Measurements from ENCODE around the gene SATB2.

DNA sequence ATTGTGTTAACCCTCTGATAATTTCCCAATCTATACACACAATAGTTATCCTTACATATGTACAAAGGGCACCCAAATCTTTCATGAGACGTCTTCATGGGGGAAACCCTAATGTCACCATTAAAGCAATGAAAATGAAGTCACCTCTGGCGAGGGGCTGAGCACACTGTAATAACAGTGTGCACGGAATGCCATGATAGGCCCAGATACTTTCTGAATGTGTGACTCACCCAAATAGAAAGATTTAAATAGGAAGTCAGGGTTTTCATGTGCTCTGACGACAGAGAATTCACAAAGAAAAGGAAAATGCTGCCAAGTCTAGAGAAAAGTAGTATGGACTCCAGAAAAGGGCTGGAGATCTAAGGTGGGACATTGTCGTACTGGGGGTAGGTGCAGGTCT, 128.3 kb downstream of the SATB2 start:
- TF ChIP-seq POLR2A (IDR thresholded peaks at IDR 0.05): no peak
- TF ChIP-seq, protein P1, sequence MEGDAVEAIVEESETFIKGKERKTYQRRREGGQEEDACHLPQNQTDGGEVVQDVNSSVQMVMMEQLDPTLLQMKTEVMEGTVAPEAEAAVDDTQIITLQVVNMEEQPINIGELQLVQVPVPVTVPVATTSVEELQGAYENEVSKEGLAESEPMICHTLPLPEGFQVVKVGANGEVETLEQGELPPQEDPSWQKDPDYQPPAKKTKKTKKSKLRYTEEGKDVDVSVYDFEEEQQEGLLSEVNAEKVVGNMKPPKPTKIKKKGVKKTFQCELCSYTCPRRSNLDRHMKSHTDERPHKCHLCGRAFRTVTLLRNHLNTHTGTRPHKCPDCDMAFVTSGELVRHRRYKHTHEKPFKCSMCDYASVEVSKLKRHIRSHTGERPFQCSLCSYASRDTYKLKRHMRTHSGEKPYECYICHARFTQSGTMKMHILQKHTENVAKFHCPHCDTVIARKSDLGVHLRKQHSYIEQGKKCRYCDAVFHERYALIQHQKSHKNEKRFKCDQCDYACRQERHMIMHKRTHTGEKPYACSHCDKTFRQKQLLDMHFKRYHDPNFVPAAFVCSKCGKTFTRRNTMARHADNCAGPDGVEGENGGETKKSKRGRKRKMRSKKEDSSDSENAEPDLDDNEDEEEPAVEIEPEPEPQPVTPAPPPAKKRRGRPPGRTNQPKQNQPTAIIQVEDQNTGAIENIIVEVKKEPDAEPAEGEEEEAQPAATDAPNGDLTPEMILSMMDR (IDR thresholded peaks at IDR 0.05 in 8 of 11, conservative IDR thresholded peaks at IDR 0.05 in 3 of 11): no peak
- TF ChIP-seq POLR2AphosphoS5 (IDR thresholded peaks at IDR 0.05): no peak

Data from spleen (tissue), 7 donors.